Vagina (tissue), 2 donors: Measurements from ENCODE around the gene RMND1.

Experiments
- CTCF ChIP-seq, 3 experiments: fragments of 450-650 bp in 2 of 3; fragments of 200-600 bp in 1 of 3; sonication (generic) in 1 of 3; IDR thresholded peaks; one replicate each; pipeline ENCODE4 v1.5.1; 2017 to 2019; ENCODE audit warnings: antibody characterized with exemption in 3 of 3, mild to moderate bottlenecking in 2 of 3, moderate library complexity in 2 of 3
- POLR2AphosphoS5 ChIP-seq, 2 donors: sonication (generic); formaldehyde crosslinking; IDR thresholded peaks; one replicate each; pipeline ENCODE4 v1.9.0; 2017; ENCODE audit warnings: antibody characterized with exemption in 2 of 2, mild to moderate bottlenecking in 2 of 2, low read depth in 1 of 2; ENCODE audit not compliant: insufficient read depth in 1 of 2

- TF ChIP-seq CTCF (IDR thresholded peaks at IDR 0.05) (no peak), POLR2AphosphoS5 (IDR thresholded peaks at IDR 0.05; ENCODE audit: insufficient read depth in 1 of 2, low read depth in 1 of 2) (no peak)
These were observed 86.7 kb downstream of the RMND1 start for GRCh38 chr6:151365233-151365632.
